Mucosa of stomach (tissue), 1 donor: ENCODE results near the gene HOXD3.

Source experiments
- H3K27me3 ChIP-seq: one replicate; pipeline ENCODE4 v1.7.0; 2013; ENCODE audit warnings: mild to moderate bottlenecking, low read length; ENCODE audit not compliant: control insufficient read depth, insufficient read depth
- H3K36me3 ChIP-seq: one replicate; pipeline ENCODE4 v1.7.0; 2013; ENCODE audit warnings: low read length; ENCODE audit not compliant: control insufficient read depth, insufficient read depth
- H3K4me1 ChIP-seq: one replicate; pipeline ENCODE4 v1.7.0; 2013; ENCODE audit warnings: mild to moderate bottlenecking, low read length; ENCODE audit not compliant: control insufficient read depth, insufficient read depth
- H3K4me3 ChIP-seq: one replicate; pipeline ENCODE4 v1.7.0; 2013; ENCODE audit warnings: low read length
- H3K9ac ChIP-seq: one replicate; pipeline ENCODE4 v1.7.0; 2013; ENCODE audit warnings: mild to moderate bottlenecking, low read length, moderate library complexity
- H3K9me3 ChIP-seq: one replicate; pipeline ENCODE4 v1.7.0; 2013; ENCODE audit warnings: mild to moderate bottlenecking, low read length, moderate library complexity; ENCODE audit not compliant: control insufficient read depth
- donor health status: Pancreatic carcinoma.

HOXD3 gene

DNA sequence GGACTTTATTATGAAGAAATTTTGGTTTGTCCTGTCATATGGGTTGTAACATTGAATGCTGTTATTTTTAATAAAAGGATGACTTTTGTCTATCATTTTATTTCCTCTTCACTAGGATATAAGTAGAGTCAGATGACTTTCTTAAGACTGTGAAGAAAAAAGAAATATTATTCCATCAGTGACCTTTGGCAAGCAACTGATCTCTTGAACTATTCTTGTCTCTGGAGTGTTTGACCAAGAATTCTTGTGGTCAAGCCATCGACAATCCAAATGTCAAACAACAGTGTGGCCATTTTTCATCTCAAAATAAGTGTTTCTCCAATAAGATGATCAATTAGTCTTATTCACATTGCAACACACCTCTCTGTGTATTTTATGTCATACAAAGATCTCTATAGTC is 56.3 kb downstream of the HOXD3 start:
- Histone ChIP-seq H3K9ac (no peak overlapping the region), H3K4me3 (no peak overlapping the region), H3K4me1 (no peaks in the 10 kb centered on the region), H3K36me3 (no peaks in the 10 kb centered on the region), H3K27me3 (no peaks in the 10 kb centered on the region), H3K9me3 (no peaks in the 10 kb centered on the region)
